GM12878 (cell line): Measurements from ENCODE around the gene CCSER1. TPM values are rescaled to one million over a fixed set of nuclear protein-coding genes. Genes with fewer than 3 reads are reported as not detected.
"Not testable (repeated sequence)": the region's sequence is repeated elsewhere in the genome, so short reads cannot be mapped to it uniquely, and the experiment has no call there.

Source experiments
- ATAC-seq: fragments of 200-7000 bp; cut with Tn5 transposase; 3 replicates; pipeline ENCODE4 v1.9.1; 2020; ENCODE audit warnings: mild to moderate bottlenecking, moderate library complexity
- BruUV-seq: library from RNA; stranded (reverse); fragments of 400-500 nt; replicated peaks from 2 replicates; lab custom pipeline; 2021; lab: Mats Ljungman, UMichigan
- CTCF ChIA-PET: fragments of 300-600 bp; sonication (Branson Sonifier 250); formaldehyde crosslinking; extraction: SDS; loops from one replicate; lab custom pipeline; 2021; ENCODE audit warnings: inconsistent platforms; lab: Yijun Ruan, JAX
- POLR2A ChIA-PET: fragments of 350-600 bp; formaldehyde crosslinking; extraction: SDS; loops from one replicate; lab custom pipeline; 2021; ENCODE audit warnings: inconsistent platforms; lab: Charles Lee
- RAD21 ChIA-PET: fragments of 300-600 bp; sonication (Branson Sonifier 250); formaldehyde crosslinking; loops from one replicate; lab custom pipeline; 2023; ENCODE audit warnings: antibody characterized with exemption; ENCODE audit not compliant: unreplicated experiment; lab: Charles Lee
- SMC1A ChIA-PET: fragments of 300-600 bp; sonication (Branson Sonifier 250); formaldehyde crosslinking; loops from one replicate; lab custom pipeline; 2023; ENCODE audit not compliant: unreplicated experiment, uncharacterized antibody; lab: Charles Lee
- DNase-seq: peaks from one replicate; pipeline ENCODE4 v3.0.0-alpha.2; 2011; ENCODE audit warnings: low read depth, low spot score
- FAIRE-seq: peaks from 3 replicates; lab custom pipeline; 2011; peaks lifted over from hg19 to GRCh38; lab: Jason Lieb, UNC
- H2AFZ ChIP-seq: 2 replicates; pipeline ENCODE4 v1.6.0; 2011; ENCODE audit warnings: low read depth, low read length, control low read depth; ENCODE audit not compliant: control insufficient read depth
- H3K27ac ChIP-seq: 2 replicates; pipeline ENCODE4 v1.5.1; 2011; ENCODE audit warnings: control low read depth; ENCODE audit not compliant: control insufficient read depth, insufficient read depth
- H3K27me3 ChIP-seq, 2 experiments: replicated peaks in 1 of 2; 2 replicates each; pipeline versions ENCODE4 v1.6.0 to v1.6.1; 2011; ENCODE audit warnings: low read length in 1 of 2; ENCODE audit not compliant: control insufficient read depth in 2 of 2, insufficient read depth in 2 of 2
- H3K36me3 ChIP-seq, 2 experiments: 2 replicates each; pipeline ENCODE4 v1.5.1; 2011; ENCODE audit warnings: low read length in 1 of 2; ENCODE audit not compliant: control insufficient read depth in 2 of 2, insufficient read depth in 2 of 2
- H3K4me1 ChIP-seq: 2 replicates; pipeline ENCODE4 v1.6.1; 2011; ENCODE audit warnings: mild to moderate bottlenecking, low read length, moderate library complexity, mixed read lengths; ENCODE audit not compliant: control insufficient read depth, insufficient read depth
- H3K4me2 ChIP-seq: 2 replicates; pipeline ENCODE4 v1.6.0; 2011; ENCODE audit warnings: control low read depth; ENCODE audit not compliant: control insufficient read depth, insufficient read depth
- H3K4me3 ChIP-seq: fragments of 200-600 bp; sonication (generic); 2 replicates; pipeline ENCODE4 v1.5.1; 2016
- H3K79me2 ChIP-seq: 2 replicates; pipeline ENCODE4 v1.6.0; 2011; ENCODE audit warnings: low read length; ENCODE audit not compliant: control insufficient read depth, insufficient read depth
- H3K9ac ChIP-seq: 2 replicates; pipeline ENCODE4 v1.8.0; 2011; ENCODE audit warnings: low read length, control low read depth, mixed read lengths; ENCODE audit not compliant: control insufficient read depth, insufficient read depth
- H3K9me3 ChIP-seq: replicated peaks from 3 replicates; pipeline ENCODE4 v1.5.1; 2011; ENCODE audit warnings: mild to moderate bottlenecking, low read length; ENCODE audit not compliant: control insufficient read depth, insufficient read depth
- H4K20me1 ChIP-seq: 2 replicates; pipeline ENCODE4 v1.6.0; 2011; ENCODE audit not compliant: control insufficient read depth, insufficient read depth
- ATF2 ChIP-seq: IDR thresholded peaks from 2 replicates; pipeline ENCODE4 v1.6.1; 2012; ENCODE audit warnings: low read length, inconsistent platforms
- CTCF ChIP-seq, 3 experiments: IDR thresholded peaks in 2 of 3; conservative IDR thresholded peaks in 1 of 3; 2 replicates each; pipeline ENCODE4 v1.5.1; 2011; ENCODE audit warnings: low read depth in 3 of 3, low read length in 3 of 3, mild to moderate bottlenecking in 3 of 3, control low read depth in 2 of 3, moderate library complexity in 2 of 3, inconsistent platforms in 1 of 3, mixed read lengths in 1 of 3; ENCODE audit not compliant: control insufficient read depth in 2 of 3, insufficient read depth in 1 of 3; ENCODE audit errors: extremely low read depth in 1 of 3
- EED ChIP-seq: sonication (generic); IDR thresholded peaks from 2 replicates; pipeline ENCODE4 v1.6.1; 2016; ENCODE audit warnings: antibody characterized with exemption, low read depth
- GABPA ChIP-seq: IDR thresholded peaks from 2 replicates; pipeline ENCODE4 v1.6.1; 2014; ENCODE audit warnings: antibody characterized with exemption, low read depth, mild to moderate bottlenecking, inconsistent platforms
- IRF3 ChIP-seq: fragments of 450-650 bp; IDR thresholded peaks from 2 replicates; pipeline ENCODE4 v1.6.1; 2014; ENCODE audit warnings: mild to moderate bottlenecking
- RELB ChIP-seq: fragments of 450-650 bp; IDR thresholded peaks from 2 replicates; pipeline ENCODE4 v1.6.1; 2017; ENCODE audit warnings: low read depth, mild to moderate bottlenecking, moderate library complexity
- SIX5 ChIP-seq: IDR thresholded peaks from 2 replicates; pipeline ENCODE4 v1.6.1; 2011; ENCODE audit warnings: mild to moderate bottlenecking, low read depth, low read length, moderate library complexity; ENCODE audit not compliant: severe bottlenecking
- SUPT20H ChIP-seq: IDR thresholded peaks from 2 replicates; pipeline ENCODE4 v1.6.1; 2011; ENCODE audit warnings: low read depth, mild to moderate bottlenecking, low read length, moderate library complexity, borderline replicate concordance; ENCODE audit not compliant: control insufficient read depth
- TARDBP ChIP-seq: IDR thresholded peaks from 2 replicates; pipeline ENCODE4 v1.6.1; 2016; ENCODE audit warnings: borderline replicate concordance
- TCF12 ChIP-seq: IDR thresholded peaks from 2 replicates; pipeline ENCODE4 v1.6.1; 2011; ENCODE audit warnings: low read depth, mild to moderate bottlenecking, low read length
- ZBED1 ChIP-seq: IDR thresholded peaks from 2 replicates; pipeline ENCODE4 v1.6.1; 2016; ENCODE audit warnings: borderline replicate concordance
- ZNF217 ChIP-seq: fragments of 450-650 bp; IDR thresholded peaks from 2 replicates; pipeline ENCODE4 v1.6.1; 2017; ENCODE audit warnings: antibody characterized with exemption, mild to moderate bottlenecking
- ZNF274 ChIP-seq: IDR thresholded peaks from one replicate; pipeline ENCODE4 v1.8.0; 2011; ENCODE audit not compliant: insufficient read length, insufficient read depth
- WGBS: methylation state at CpG from one replicate; pipeline ENCODE4 v1.1.6; 2016; ENCODE audit warnings: low lambda C conversion rate; ENCODE audit not compliant: insufficient replicate concordance, insufficient coverage; ENCODE audit errors: missing lambda C conversion rate; 5-methylcytosine and 5-hydroxymethylcytosine counted together
- in situ Hi-C: fragments of 300-500 bp; cut with MboI; formaldehyde crosslinking; loops from 9 replicates; pipeline ENCODE4 v1.14.3; 2018; ENCODE audit warnings: mixed read lengths
- intact Hi-C: fragments of 100-400 bp; cut with micrococcal nuclease; formaldehyde crosslinking; loops from one replicate; pipeline ENCODE4 v1.14.2; 2022; ENCODE audit not compliant: unreplicated experiment
- polyA plus RNA-seq, 11 experiments: library from polyadenylated mRNA; depleted of rRNA in 4 of 11; unstranded in 6 of 11; stranded (reverse) in 5 of 11; fragments of >200 nt; fragmentation: Nextera tagmentation in 4 of 11; fragmentation: Illumina TruSeq in 1 of 11; extraction: Ambion mirVana in 4 of 11; extraction: Trizol in 1 of 11; gene quantifications; 1 replicate in 1 of 11; 2 replicates in 10 of 11; pipeline versions ENCODE4 v1.2.1 to v1.2.3, GENCODE V29; 2011 to 2016; ENCODE audit warnings: inconsistent platforms in 2 of 11, missing spikeins in 2 of 11, low read depth in 1 of 11
- total RNA-seq, 4 experiments: library from RNA; depleted of rRNA in 3 of 4; stranded (reverse); fragments of >200 nt in 3 of 4; fragmentation: Illumina TruSeq in 1 of 4; extraction: Trizol in 1 of 4; gene quantifications; 2 replicates each; pipeline versions ENCODE4 v1.2.1 to v1.2.3, GENCODE V29; 2013 to 2021

The CCSER1 gene
- total and polyA plus RNA-seq, 10 of the 15 experiments (the other 5 are each of a cell fraction or from before 2014, with no cell fraction given): 0.22 to 2.7 (median 1.0) TPM

GRCh38 chr4:91623603-91623967 is 1496.4 kb downstream of the CCSER1 start:
- H4K20me1 ChIP-seq, in situ Hi-C loops, DNase-seq, SMC1A ChIA-PET, ATAC-seq, intact Hi-C loops, FAIRE-seq, H3K9ac ChIP-seq, RAD21 ChIA-PET, H3K36me3 ChIP-seq, BruUV-seq, H3K27ac ChIP-seq, H3K79me2 ChIP-seq, POLR2A ChIA-PET, H3K4me3 ChIP-seq, H3K9me3 ChIP-seq, CTCF ChIA-PET, H2AFZ ChIP-seq, H3K4me2 ChIP-seq, H3K27me3 ChIP-seq, H3K4me1 ChIP-seq: not testable (repeated sequence)
- WGBS: 9% methylated on average over 4 of the region's 4 CpGs

GRCh38 chr4:91630054-91630453 is 1502.9 kb downstream of the CCSER1 start:
- no peaks in the 10 kb centered on the region for H4K20me1 ChIP-seq
- POLR2A ChIA-PET: no interaction called here
- H3K79me2 ChIP-seq: no peaks in the 10 kb centered on the region
- SMC1A ChIA-PET: no interaction called here
- H3K27me3 ChIP-seq: no peaks in the 10 kb centered on the region
- no peaks in the 10 kb centered on the region for H3K4me1 ChIP-seq
- no peak overlapping the region for H3K4me3 ChIP-seq
- no peaks in the 10 kb centered on the region for H3K36me3 ChIP-seq
- no peak for DNase-seq
- FAIRE-seq: no peak
- H2AFZ ChIP-seq: no peak overlapping the region
- BruUV-seq: no TSS peak
- CTCF ChIA-PET: no interaction called here
- H3K4me2 ChIP-seq: no peak overlapping the region
- intact Hi-C loops (no loop called here), in situ Hi-C loops (no loop called here)
- H3K9ac ChIP-seq: no peak overlapping the region
- no peak overlapping the region for H3K27ac ChIP-seq
- 6% methylated on average over 1 of the region's 1 CpG for WGBS
- ATAC-seq: no peak
- H3K9me3 ChIP-seq: no peaks in the 10 kb centered on the region
- RAD21 ChIA-PET: no interaction called here
- TF ChIP-seq IRF3 (no peak), ZNF274 (no peak), GABPA (no peak), SUPT20H (no peak), CTCF (IDR thresholded peaks at IDR 0.05 in 2 of 3, conservative IDR thresholded peaks at IDR 0.05 in 1 of 3; ENCODE audit: control insufficient read depth in 2 of 3, extremely low read depth in 1 of 3, insufficient read depth in 1 of 3, low read depth in 3 of 3, low read length in 3 of 3) (no peak), SIX5 (no peak), TARDBP (no peak), EED (no peak), ATF2 (no peak), TCF12 (no peak), ZBED1 (no peak), ZNF217 (no peak), RELB (no peak)
